A673 (cell line): Measurements from ENCODE around the gene B3GAT3. TPM values are rescaled to one million over a fixed set of nuclear protein-coding genes. Genes with fewer than 3 reads are reported as not detected.

Source experiments
- BruUV-seq: library from RNA; stranded (reverse); fragments of 400-500 nt; replicated peaks from 2 replicates; lab custom pipeline; 2021; lab: Mats Ljungman, UMichigan
- CTCF ChIA-PET: fragments of 300-600 bp; sonication (Branson Sonifier 250); formaldehyde crosslinking; loops from one replicate; lab custom pipeline; 2022; ENCODE audit warnings: antibody characterized with exemption; lab: Charles Lee
- POLR2A ChIA-PET: fragments of 300-600 bp; sonication (Branson Sonifier 250); formaldehyde crosslinking; loops from one replicate; lab custom pipeline; 2022; ENCODE audit warnings: antibody characterized with exemption; ENCODE audit not compliant: low non-redundant PET; lab: Charles Lee
- DNase-seq: peaks from one replicate; pipeline ENCODE4 v3.0.0-alpha.2; 2015; ENCODE audit warnings: low spot score
- H3K27ac ChIP-seq: fragments of 200-600 bp; sonication (generic); 2 replicates; pipeline ENCODE4 v1.5.1; 2016; ENCODE audit warnings: mixed run types, low read depth, mild to moderate bottlenecking, mixed read lengths, antibody characterized with exemption, low read length; ENCODE audit not compliant: poor library complexity, severe bottlenecking
- H3K27me3 ChIP-seq: fragments of 200-600 bp; sonication (generic); replicated peaks from 2 replicates; pipeline ENCODE4 v1.6.1; 2017; ENCODE audit warnings: mixed run types, low read depth, mild to moderate bottlenecking, mixed read lengths, antibody characterized with exemption, low read length; ENCODE audit not compliant: insufficient read depth, poor library complexity
- H3K36me3 ChIP-seq: fragments of 200-600 bp; sonication (generic); 2 replicates; pipeline ENCODE4 v1.6.1; 2016; ENCODE audit warnings: mixed run types, mild to moderate bottlenecking, mixed read lengths, antibody characterized with exemption, low read length; ENCODE audit not compliant: insufficient read depth, poor library complexity, severe bottlenecking
- H3K4me1 ChIP-seq: fragments of 200-600 bp; sonication (generic); 2 replicates; pipeline ENCODE4 v1.6.1; 2017; ENCODE audit warnings: mixed run types, mild to moderate bottlenecking, mixed read lengths, antibody characterized with exemption, low read length; ENCODE audit not compliant: insufficient read depth, poor library complexity, severe bottlenecking
- H3K4me3 ChIP-seq: fragments of 200-600 bp; sonication (generic); 2 replicates; pipeline ENCODE4 v1.5.1; 2016; ENCODE audit warnings: low read depth, mixed run types, mild to moderate bottlenecking, mixed read lengths, low read length; ENCODE audit not compliant: poor library complexity, severe bottlenecking
- H3K9me3 ChIP-seq: fragments of 200-600 bp; sonication (generic); 2 replicates; pipeline ENCODE4 v1.6.1; 2016; ENCODE audit warnings: mixed run types, low read depth, mild to moderate bottlenecking, mixed read lengths, antibody characterized with exemption, low read length; ENCODE audit not compliant: poor library complexity, severe bottlenecking
- EZH2 ChIP-seq: fragments of 200-600 bp; sonication (generic); IDR thresholded peaks from 2 replicates; pipeline ENCODE4 v1.6.1; 2017; ENCODE audit warnings: borderline replicate concordance, low read depth, mild to moderate bottlenecking, mixed read lengths, antibody characterized with exemption, low read length; ENCODE audit not compliant: poor library complexity, severe bottlenecking
- intact Hi-C: fragments of 100-400 bp; cut with micrococcal nuclease; formaldehyde crosslinking; loops from one replicate; pipeline ENCODE4 v1.10.0; 2022; ENCODE audit not compliant: unreplicated experiment
- total RNA-seq: library from RNA; stranded (reverse); gene quantifications from 2 replicates; pipeline ENCODE4 v1.2.3, GENCODE V29; 2021
- TF ChIP-seq, protein P1 (sequence below): fragments of 300-800, 200-600 bp; sonication (generic); conservative IDR thresholded peaks from 2 replicates; pipeline ENCODE4 v1.5.1; 2017; ENCODE audit warnings: low read depth, mild to moderate bottlenecking, antibody characterized with exemption, low read length, moderate library complexity, mixed read lengths

Gene B3GAT3
- total RNA-seq, 1 experiment from 2014 or later, result 64.7 TPM

DNA sequence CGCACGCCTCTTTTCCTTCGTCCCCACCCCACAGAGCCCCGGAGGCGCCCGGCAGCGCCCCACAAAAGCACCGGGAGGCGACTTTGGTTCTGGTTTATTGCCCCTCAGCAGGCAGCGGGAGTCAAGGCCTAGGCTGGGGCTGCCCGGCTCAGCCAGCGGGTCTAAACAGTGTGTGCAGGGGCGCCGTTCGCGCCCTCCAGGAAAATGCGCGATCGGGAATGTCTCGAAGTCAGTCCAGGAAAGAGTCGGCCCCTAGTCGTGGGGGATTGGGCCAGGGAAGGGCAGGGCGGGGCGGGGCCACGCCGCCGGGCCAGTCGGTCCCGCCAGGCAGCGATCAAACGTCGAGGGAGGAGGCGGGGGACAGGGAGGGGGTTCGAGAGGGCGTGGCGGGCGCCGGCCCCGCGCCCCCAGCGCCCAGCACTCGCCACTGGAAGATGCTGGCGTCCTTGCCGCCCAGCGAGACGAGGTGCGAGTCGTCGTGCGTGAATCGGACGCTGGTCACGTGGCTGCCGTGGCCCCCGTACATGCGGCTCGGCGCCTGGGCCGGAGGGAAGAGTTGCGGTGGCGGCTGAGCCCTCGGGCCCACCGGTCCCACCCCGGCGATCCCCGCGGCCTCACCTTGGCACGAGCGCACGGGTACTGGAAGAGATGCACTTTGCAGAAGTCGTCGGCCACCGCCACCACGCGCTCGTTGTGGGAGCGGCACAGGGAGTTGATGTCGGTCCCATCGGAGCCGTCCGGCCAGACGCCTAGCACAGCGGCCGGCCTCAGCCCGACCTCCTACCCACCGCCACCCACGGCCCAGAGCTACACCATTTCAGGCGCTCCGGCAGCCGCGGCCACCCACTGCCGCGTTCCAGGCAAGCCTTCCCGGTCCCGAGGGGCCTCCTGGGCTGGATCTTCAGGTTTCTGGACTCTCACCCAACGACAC lies 19.4 kb downstream of the B3GAT3 start:
- POLR2A ChIA-PET, result interaction anchor here (0.5 to 1.0 kb wide), 3 partner anchors 11 to 67 kb away, joined by 3 to 8 read pairs (median 3); partner anchors contain the start of gene TUT1
- no TSS peak for BruUV-seq
- CTCF ChIA-PET, result interaction anchor here (1.1 kb wide), 1 partner anchor 11 kb away, joined by 5 read pairs; the partner anchor contains the start of gene TUT1
- DNase-seq, result peak; percentile 81
- peaks cover 22% of the 10 kb centered on the region for H3K36me3 ChIP-seq
- H3K27me3 ChIP-seq, result no peaks in the 10 kb centered on the region
- intact Hi-C loops, result no loop called here
- peak overlapping the region; percentile 95 for H3K4me3 ChIP-seq
- H3K4me1 ChIP-seq, result peaks cover 22% of the 10 kb centered on the region
- no peaks in the 10 kb centered on the region for H3K9me3 ChIP-seq
- H3K27ac ChIP-seq, result peak overlapping the region; percentile 97
- TF ChIP-seq, protein P1, sequence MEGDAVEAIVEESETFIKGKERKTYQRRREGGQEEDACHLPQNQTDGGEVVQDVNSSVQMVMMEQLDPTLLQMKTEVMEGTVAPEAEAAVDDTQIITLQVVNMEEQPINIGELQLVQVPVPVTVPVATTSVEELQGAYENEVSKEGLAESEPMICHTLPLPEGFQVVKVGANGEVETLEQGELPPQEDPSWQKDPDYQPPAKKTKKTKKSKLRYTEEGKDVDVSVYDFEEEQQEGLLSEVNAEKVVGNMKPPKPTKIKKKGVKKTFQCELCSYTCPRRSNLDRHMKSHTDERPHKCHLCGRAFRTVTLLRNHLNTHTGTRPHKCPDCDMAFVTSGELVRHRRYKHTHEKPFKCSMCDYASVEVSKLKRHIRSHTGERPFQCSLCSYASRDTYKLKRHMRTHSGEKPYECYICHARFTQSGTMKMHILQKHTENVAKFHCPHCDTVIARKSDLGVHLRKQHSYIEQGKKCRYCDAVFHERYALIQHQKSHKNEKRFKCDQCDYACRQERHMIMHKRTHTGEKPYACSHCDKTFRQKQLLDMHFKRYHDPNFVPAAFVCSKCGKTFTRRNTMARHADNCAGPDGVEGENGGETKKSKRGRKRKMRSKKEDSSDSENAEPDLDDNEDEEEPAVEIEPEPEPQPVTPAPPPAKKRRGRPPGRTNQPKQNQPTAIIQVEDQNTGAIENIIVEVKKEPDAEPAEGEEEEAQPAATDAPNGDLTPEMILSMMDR, result no peak
- TF ChIP-seq EZH2, result no peak

DNA sequence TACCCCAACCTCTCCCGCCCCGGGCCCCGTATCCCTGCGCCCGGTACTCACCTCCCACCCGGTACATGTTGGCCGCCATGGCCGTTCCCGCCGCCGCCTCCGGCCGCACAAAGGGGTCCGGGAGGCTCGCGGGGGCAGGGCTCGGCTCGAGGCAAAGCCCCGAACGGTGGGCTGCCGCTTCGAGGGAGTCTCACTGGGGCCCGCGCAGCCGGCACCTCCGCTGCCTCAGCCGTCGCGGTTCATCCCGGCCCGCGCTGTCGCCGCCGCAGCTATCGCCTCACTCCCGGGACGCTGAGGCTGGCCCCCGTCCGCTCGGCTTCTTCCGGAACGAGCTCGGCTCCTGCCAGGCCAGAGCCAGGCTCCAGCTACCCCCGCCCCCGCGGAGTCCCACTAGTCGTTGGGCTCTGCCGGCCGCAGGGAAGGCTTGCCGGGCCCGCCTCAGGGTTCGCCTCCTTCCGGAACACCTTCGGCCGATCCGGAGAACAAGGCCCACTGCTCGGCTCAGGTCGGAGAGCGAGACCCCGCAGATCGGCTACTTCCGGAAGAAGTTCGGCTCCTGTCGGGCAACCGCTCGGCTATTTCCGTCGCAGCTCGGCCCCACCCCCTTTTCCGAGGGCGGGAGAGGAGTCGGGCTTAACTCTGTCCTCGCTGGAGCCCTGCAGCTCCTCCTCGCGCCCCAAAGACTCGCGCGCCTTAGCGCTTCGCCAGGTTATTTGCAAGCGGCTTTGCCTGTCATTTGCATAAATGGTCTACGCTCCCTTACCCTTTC lies 20.2 kb downstream of the B3GAT3 start, which contains the start of gene MTA2:
Gene MTA2 (minus strand): TSS at position 494 of the 769 bp plus-strand sequence. CDS start 415 bp downstream, at position 79.
- peak; percentile 100 for DNase-seq
- Histone ChIP-seq H3K27me3 (no peaks in the 10 kb centered on the region), H3K4me3 (peak within 1 kb of the TSS; percentile 95), H3K27ac (peak within 1 kb of the TSS; percentile 97), H3K36me3 (peaks cover 31% of the 10 kb centered on the region), H3K9me3 (no peaks in the 10 kb centered on the region), H3K4me1 (peaks cover 21% of the 10 kb centered on the region)
- ChIA-PET POLR2A (interaction anchor here (0.6 to 1.0 kb wide), 3 partner anchors 10 to 27 kb away, joined by 3 to 8 read pairs (median 5); partner anchors contain the start of gene TUT1), CTCF (interaction anchor here (0.6 to 1.1 kb wide), 3 partner anchors 9 to 10 kb away, joined by 3 to 6 read pairs (median 5); partner anchors contain the start of gene TUT1)
- intact Hi-C loops, result no loop called here
- no TSS peak for BruUV-seq
- TF ChIP-seq EZH2, result no peak
- TF ChIP-seq, protein P1, result no peak

DNA sequence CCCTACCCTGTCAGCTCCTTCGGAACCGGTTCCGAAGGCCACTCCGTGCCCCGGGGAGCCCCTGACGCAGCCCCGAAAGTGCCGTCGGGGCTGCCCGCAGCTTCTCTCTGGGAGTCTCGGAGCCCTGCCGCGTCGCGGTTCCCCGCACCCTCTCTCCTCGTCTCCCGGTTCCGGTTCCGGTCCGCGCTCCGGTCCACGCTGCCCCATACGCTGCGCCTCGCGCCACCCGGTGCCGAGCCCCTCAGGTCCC lies 20.7 kb downstream of the B3GAT3 start:
- no peaks in the 10 kb centered on the region for H3K27me3 ChIP-seq
- no peak for DNase-seq
- H3K9me3 ChIP-seq, result no peaks in the 10 kb centered on the region
- H3K4me1 ChIP-seq, result peaks cover 21% of the 10 kb centered on the region
- intact Hi-C loops, result no loop called here
- ChIA-PET POLR2A (interaction anchor here (1.0 kb wide), 1 partner anchor 9 kb away, joined by 8 read pairs; the partner anchor contains the start of gene TUT1), CTCF (interaction anchor here (0.9 to 1.1 kb wide), 2 partner anchors 9 to 11 kb away, joined by 5 to 6 read pairs; partner anchors contain the start of gene TUT1)
- peak overlapping the region; percentile 95 for H3K4me3 ChIP-seq
- H3K36me3 ChIP-seq, result peaks cover 36% of the 10 kb centered on the region
- no peak for TF ChIP-seq EZH2
- TF ChIP-seq, protein P1, result no peak
- H3K27ac ChIP-seq, result peak overlapping the region; percentile 97
- no TSS peak for BruUV-seq
